ENCODE data around the gene EBI3.
"Not testable (repeated sequence)": the region's sequence is repeated elsewhere in the genome, so short reads cannot be mapped to it uniquely, and the experiment has no call there.

Gene EBI3

GRCh38 chr19:4217429-4218264 is 11.7 kb upstream of the EBI3 start:
- Histone ChIP-seq H3K27me3 (replicated peaks; ENCODE audit: control insufficient read depth, insufficient read depth, low read length) (no peaks in the 10 kb centered on the region), H3K36me3 (ENCODE audit: control insufficient read depth, insufficient read depth, low read length) (no peaks in the 10 kb centered on the region), H3K4me3 (replicated peaks; ENCODE audit: low read depth, low read length) (no peak overlapping the region)
- no peak for DNase-seq (ENCODE audit: extremely low read depth, insufficient read length)
- no peak for TF ChIP-seq CTCF (IDR thresholded peaks at IDR 0.05; ENCODE audit: insufficient read depth, low read length, poor library complexity, severe bottlenecking)

GRCh38 chr19:4218523-4218922 is 10.8 kb upstream of the EBI3 start:
- not testable (repeated sequence) for H3K4me3 ChIP-seq (replicated peaks; ENCODE audit: low read depth, low read length); DNase-seq (ENCODE audit: extremely low read depth, insufficient read length); H3K36me3 ChIP-seq (ENCODE audit: control insufficient read depth, insufficient read depth, low read length); H3K27me3 ChIP-seq (replicated peaks; ENCODE audit: control insufficient read depth, insufficient read depth, low read length)

- DNase-seq (ENCODE audit: extremely low read depth, insufficient read length) = no peak
- TF ChIP-seq CTCF (IDR thresholded peaks at IDR 0.05; ENCODE audit: insufficient read depth, low read length, poor library complexity, severe bottlenecking) = no peak
- H3K27me3 ChIP-seq (replicated peaks; ENCODE audit: control insufficient read depth, insufficient read depth, low read length) = no peaks in the 10 kb centered on the region
Measured at GRCh38 chr19:4220188-4220587, 9.1 kb upstream of the EBI3 start.

GRCh38 chr19:4224470-4224869 is 4.9 kb upstream of the EBI3 start:
- Histone ChIP-seq H3K27me3 (replicated peaks; ENCODE audit: control insufficient read depth, insufficient read depth, low read length) (no peaks in the 10 kb centered on the region), H3K4me3 (replicated peaks; ENCODE audit: low read depth, low read length) (no peak overlapping the region), H3K36me3 (ENCODE audit: control insufficient read depth, insufficient read depth, low read length) (no peaks in the 10 kb centered on the region)
- TF ChIP-seq CTCF (IDR thresholded peaks at IDR 0.05; ENCODE audit: insufficient read depth, low read length, poor library complexity, severe bottlenecking) = no peak
- DNase-seq (ENCODE audit: extremely low read depth, insufficient read length) = no peak

More at GRCh38 chr19:4220188-4220587, 9.1 kb upstream of the EBI3 start:
- Histone ChIP-seq H3K4me3 (replicated peaks; ENCODE audit: low read depth, low read length) (no peak overlapping the region), H3K36me3 (ENCODE audit: control insufficient read depth, insufficient read depth, low read length) (no peaks in the 10 kb centered on the region)

- no peak for TF ChIP-seq CTCF (IDR thresholded peaks at IDR 0.05; ENCODE audit: insufficient read depth, low read length, poor library complexity, severe bottlenecking)
- Histone ChIP-seq H3K36me3 (ENCODE audit: control insufficient read depth, insufficient read depth, low read length) (no peaks in the 10 kb centered on the region), H3K27me3 (replicated peaks; ENCODE audit: control insufficient read depth, insufficient read depth, low read length) (no peaks in the 10 kb centered on the region), H3K4me3 (replicated peaks; ENCODE audit: low read depth, low read length) (no peak overlapping the region)
- no peak for DNase-seq (ENCODE audit: extremely low read depth, insufficient read length)
Measured at GRCh38 chr19:4225885-4226284, 3.4 kb upstream of the EBI3 start.

GRCh38 chr19:4227771-4228170 is 1.6 kb upstream of the EBI3 start:
- TF ChIP-seq CTCF (IDR thresholded peaks at IDR 0.05; ENCODE audit: insufficient read depth, low read length, poor library complexity, severe bottlenecking) = no peak
- Histone ChIP-seq H3K4me3 (replicated peaks; ENCODE audit: low read depth, low read length) (no peak overlapping the region), H3K27me3 (replicated peaks; ENCODE audit: control insufficient read depth, insufficient read depth, low read length) (no peaks in the 10 kb centered on the region), H3K36me3 (ENCODE audit: control insufficient read depth, insufficient read depth, low read length) (no peaks in the 10 kb centered on the region)
- DNase-seq (ENCODE audit: extremely low read depth, insufficient read length) = no peak

All from GM06990 (cell line).